Heart left ventricle (tissue), 16 donors: Measurements from ENCODE around the gene TPTE2. TPM values are rescaled to one million over a fixed set of nuclear protein-coding genes. Genes with fewer than 3 reads are reported as not detected.

Experiments
- ATAC-seq, 4 donors: fragments of 200-7000 bp; cut with Tn5 transposase; one replicate each; pipeline ENCODE4 v1.9.1; 2020 to 2022; ENCODE audit warnings: moderate library complexity in 4 of 4, mild to moderate bottlenecking in 3 of 4, moderate number of reproducible peaks in 1 of 4
- DNase-seq, 5 donors: peaks; one replicate each; pipeline ENCODE4 v3.0.0-alpha.2; 2020
- H3K27ac ChIP-seq, 12 donors: fragments of 200-600 bp; sonication (generic) in 4 of 12; one replicate each; pipeline versions ENCODE4 v1.5.0 to v1.8.0; 2016 to 2022; ENCODE audit warnings: mild to moderate bottlenecking in 2 of 12
- H3K27me3 ChIP-seq, 9 donors: fragments of 200-600 bp; sonication (generic) in 2 of 9; one replicate each; pipeline versions ENCODE4 v1.5.1 to v1.8.0; 2016 to 2022; ENCODE audit warnings: mild to moderate bottlenecking in 3 of 9
- H3K36me3 ChIP-seq, 9 donors: fragments of 200-600 bp; sonication (generic) in 2 of 9; one replicate each; pipeline versions ENCODE4 v1.5.0 to v1.8.0; 2018 to 2022; ENCODE audit warnings: mild to moderate bottlenecking in 2 of 9
- H3K4me1 ChIP-seq, 12 donors: fragments of 200-600 bp; sonication (generic) in 4 of 12; one replicate each; pipeline versions ENCODE4 v1.5.0 to v1.8.0; 2016 to 2022; ENCODE audit warnings: mild to moderate bottlenecking in 3 of 12
- H3K4me3 ChIP-seq, 12 donors: fragments of 200-600 bp; sonication (generic) in 4 of 12; one replicate each; pipeline versions ENCODE4 v1.5.0 to v1.8.0; 2017 to 2022; ENCODE audit warnings: mild to moderate bottlenecking in 9 of 12, moderate library complexity in 4 of 12
- H3K9me3 ChIP-seq, 12 donors: fragments of 200-600 bp; sonication (generic) in 4 of 12; one replicate each; pipeline versions ENCODE4 v1.5.0 to v1.8.0; 2016 to 2022; ENCODE audit warnings: mild to moderate bottlenecking in 1 of 12
- POLR2A ChIP-seq, 2 donors: fragments of 450-650 bp; IDR thresholded peaks; one replicate each; pipeline ENCODE4 v1.6.1; 2017; ENCODE audit warnings: antibody characterized with exemption in 2 of 2, mild to moderate bottlenecking in 2 of 2, moderate library complexity in 2 of 2
- WGBS, 4 donors: extraction: QIAGEN DNeasy Blood & Tissue Kit in 2 of 4; methylation state at CpG; one replicate each; pipeline versions ENCODE4 v1.1.5 to v1.1.7; 2013 to 2018; 5-methylcytosine and 5-hydroxymethylcytosine counted together
- intact Hi-C, 10 donors: fragments of 100-400 bp; cut with DNase I; formaldehyde crosslinking; loops; one replicate each; pipeline versions ENCODE4 v1.11.1 to v1.14.2; 2022
- polyA plus RNA-seq, 2 donors: library from polyadenylated mRNA; stranded (reverse); fragments of 200-250 nt; gene quantifications; one replicate each; pipeline ENCODE4 v1.2.3, GENCODE V29; 2013
- total RNA-seq, 9 donors: library from RNA; depleted of rRNA in 2 of 9; stranded (reverse); fragments of >200 nt in 2 of 9; fragmentation: NEBNext Ultra II Directional in 3 of 9; extraction: Animal tissue kit (Norgen Biotek cat#: 25700) in 3 of 9; gene quantifications; one replicate each; pipeline versions ENCODE4 v1.1.0 to v1.2.4, GENCODE V29; 2016 to 2023
- TF ChIP-seq, protein P1 (sequence below), 12 donors: fragments of 200-600 bp; sonication (generic) in 4 of 12; IDR thresholded peaks; one replicate each; pipeline versions ENCODE4 v1.5.0 to v1.8.0; 2018 to 2022; ENCODE audit warnings: antibody characterized with exemption in 12 of 12, mild to moderate bottlenecking in 5 of 12
- donor health status: ischemic (EF 13 %, LVEDD 7.1; RV severe dilation, severe dysfunction).
- donor health status: healthy with polysubstance abuse.
- donor health status: DM: no; HTN: yes; CAD: no.
- donor health status: DM: no; HTN: no; CAD: no.
- donor health status: ischemic (EF 25% LVEDD 6.9; RV normal size, moderate dysfunction).
- donor health status: ischemic (EF 25% LVEDD 5.7; RV mildly dilated, moderate dysfunction).
- donor health status: healthy.
- donor health status: DM: yes; HTN: yes; CAD: no.
- donor health status: ischemic (EF 35%, LVEDD 5.7; RV mildly dilated, moderate dysfunction).
- donor health status: nonischemic (EF 11% LVEDD 7.7; RV severe dilation, severe dysfunction).
- donor health status: DM: yes; HTN: yes; CAD: no.
- donor health status: PGD.
- donor health status: ischemic (EF 29% LVEDD 5.4; RV normal size, mild dysfunction).
- donor health status: nonischemic (EF 23%, LVEDD 6.1; RV moderate dilation, normal function).

The TPTE2 gene
- total and polyA plus RNA-seq, 11 donors: not detected

DNA sequence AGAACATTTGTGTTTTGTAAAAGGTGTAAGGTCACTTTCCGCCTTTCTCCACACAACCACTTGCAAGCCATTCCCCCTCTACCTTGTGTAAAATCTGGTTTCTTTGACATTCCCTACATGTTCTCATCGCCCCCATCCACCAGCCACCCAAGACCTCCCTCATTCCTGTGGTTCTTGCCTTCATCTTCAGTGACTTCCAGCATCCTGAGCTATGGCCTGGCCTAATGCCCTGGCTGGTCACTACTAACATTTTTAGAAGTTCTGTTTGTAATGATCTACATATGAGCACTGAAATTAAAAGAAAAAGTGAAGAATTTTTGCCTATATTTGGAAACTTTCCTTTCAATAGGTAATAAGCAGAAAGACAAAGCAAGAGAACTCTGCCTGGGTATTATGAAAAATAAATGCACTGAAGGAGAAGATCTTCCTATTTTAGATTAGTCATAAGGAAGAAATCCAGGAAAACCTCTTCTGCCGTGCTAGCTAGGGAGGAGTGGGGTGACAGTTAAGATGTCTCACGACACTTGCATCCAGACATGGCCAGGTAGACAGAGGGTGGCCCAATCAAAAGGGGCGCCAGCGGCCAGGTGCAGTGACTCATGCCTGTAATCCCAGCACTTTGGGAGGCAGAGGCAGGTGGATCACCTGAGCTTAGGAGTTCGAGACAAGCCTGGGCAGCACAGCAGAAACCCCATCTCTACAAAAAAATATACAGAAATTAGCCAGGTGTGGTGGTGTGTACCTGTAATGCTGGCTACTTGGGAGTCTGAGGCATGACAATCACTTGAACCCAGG, 44.0 kb upstream of the TPTE2 start:
- 85 to 95% (median 93%) methylated on average over 7 of the region's 7 CpGs for WGBS, 4 donors
- no peak for ATAC-seq

DNA sequence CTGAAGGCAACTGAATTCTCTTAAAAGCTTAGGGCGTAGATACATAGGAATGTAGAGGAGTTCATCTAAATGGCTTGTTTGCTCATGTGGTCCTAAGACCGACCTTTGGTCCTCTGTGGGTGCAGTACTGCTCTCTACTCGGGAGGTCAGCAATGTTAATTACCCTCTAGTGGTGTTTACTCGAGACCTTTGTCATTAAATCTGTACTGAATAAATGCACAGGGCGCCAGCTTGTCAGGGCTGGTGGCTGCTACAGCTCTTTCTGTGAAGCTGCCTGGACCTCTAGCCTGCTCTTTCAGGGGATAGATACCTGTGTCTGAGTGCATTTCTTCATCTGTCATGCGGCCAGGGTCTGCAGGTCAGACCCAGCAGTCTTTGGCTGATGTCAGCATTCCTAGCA, 43.0 kb upstream of the TPTE2 start:
- DNase-seq: no peak
- Histone ChIP-seq H3K27ac (no peak overlapping the region), H3K4me3 (no peak overlapping the region), H3K36me3 (no peaks in the 10 kb centered on the region), H3K9me3 (no peaks in the 10 kb centered on the region), H3K27me3 (peaks cover 0 to 27% (median 11%) of the 10 kb centered on the region in 9 donors), H3K4me1 (peaks cover 0 to 15% (median 5%) of the 10 kb centered on the region in 12 donors)
- TF ChIP-seq POLR2A (IDR thresholded peaks at IDR 0.05): no peak
- TF ChIP-seq, protein P1, sequence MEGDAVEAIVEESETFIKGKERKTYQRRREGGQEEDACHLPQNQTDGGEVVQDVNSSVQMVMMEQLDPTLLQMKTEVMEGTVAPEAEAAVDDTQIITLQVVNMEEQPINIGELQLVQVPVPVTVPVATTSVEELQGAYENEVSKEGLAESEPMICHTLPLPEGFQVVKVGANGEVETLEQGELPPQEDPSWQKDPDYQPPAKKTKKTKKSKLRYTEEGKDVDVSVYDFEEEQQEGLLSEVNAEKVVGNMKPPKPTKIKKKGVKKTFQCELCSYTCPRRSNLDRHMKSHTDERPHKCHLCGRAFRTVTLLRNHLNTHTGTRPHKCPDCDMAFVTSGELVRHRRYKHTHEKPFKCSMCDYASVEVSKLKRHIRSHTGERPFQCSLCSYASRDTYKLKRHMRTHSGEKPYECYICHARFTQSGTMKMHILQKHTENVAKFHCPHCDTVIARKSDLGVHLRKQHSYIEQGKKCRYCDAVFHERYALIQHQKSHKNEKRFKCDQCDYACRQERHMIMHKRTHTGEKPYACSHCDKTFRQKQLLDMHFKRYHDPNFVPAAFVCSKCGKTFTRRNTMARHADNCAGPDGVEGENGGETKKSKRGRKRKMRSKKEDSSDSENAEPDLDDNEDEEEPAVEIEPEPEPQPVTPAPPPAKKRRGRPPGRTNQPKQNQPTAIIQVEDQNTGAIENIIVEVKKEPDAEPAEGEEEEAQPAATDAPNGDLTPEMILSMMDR (IDR thresholded peaks at IDR 0.05): no peak
- no peak for ATAC-seq
- intact Hi-C loops: no loop called here
- 75 to 92% (median 83%) methylated on average over 6 of the region's 6 CpGs for WGBS, 4 donors

More for the DNA sequence above, 44.0 kb upstream of the TPTE2 start:
- H3K36me3 ChIP-seq: no peaks in the 10 kb centered on the region
- peak in 1 of 5 donors; percentile 3 for DNase-seq
- H3K4me1 ChIP-seq: peaks cover 0 to 15% (median 5%) of the 10 kb centered on the region in 12 donors
- peaks cover 0 to 27% (median 11%) of the 10 kb centered on the region in 9 donors for H3K27me3 ChIP-seq
- no peaks in the 10 kb centered on the region for H3K9me3 ChIP-seq
- TF ChIP-seq, protein P1 (IDR thresholded peaks at IDR 0.05): no peak
- TF ChIP-seq POLR2A (IDR thresholded peaks at IDR 0.05): no peak
- intact Hi-C loops: no loop called here
- no peak overlapping the region for H3K4me3 ChIP-seq
- no peak overlapping the region for H3K27ac ChIP-seq

DNA sequence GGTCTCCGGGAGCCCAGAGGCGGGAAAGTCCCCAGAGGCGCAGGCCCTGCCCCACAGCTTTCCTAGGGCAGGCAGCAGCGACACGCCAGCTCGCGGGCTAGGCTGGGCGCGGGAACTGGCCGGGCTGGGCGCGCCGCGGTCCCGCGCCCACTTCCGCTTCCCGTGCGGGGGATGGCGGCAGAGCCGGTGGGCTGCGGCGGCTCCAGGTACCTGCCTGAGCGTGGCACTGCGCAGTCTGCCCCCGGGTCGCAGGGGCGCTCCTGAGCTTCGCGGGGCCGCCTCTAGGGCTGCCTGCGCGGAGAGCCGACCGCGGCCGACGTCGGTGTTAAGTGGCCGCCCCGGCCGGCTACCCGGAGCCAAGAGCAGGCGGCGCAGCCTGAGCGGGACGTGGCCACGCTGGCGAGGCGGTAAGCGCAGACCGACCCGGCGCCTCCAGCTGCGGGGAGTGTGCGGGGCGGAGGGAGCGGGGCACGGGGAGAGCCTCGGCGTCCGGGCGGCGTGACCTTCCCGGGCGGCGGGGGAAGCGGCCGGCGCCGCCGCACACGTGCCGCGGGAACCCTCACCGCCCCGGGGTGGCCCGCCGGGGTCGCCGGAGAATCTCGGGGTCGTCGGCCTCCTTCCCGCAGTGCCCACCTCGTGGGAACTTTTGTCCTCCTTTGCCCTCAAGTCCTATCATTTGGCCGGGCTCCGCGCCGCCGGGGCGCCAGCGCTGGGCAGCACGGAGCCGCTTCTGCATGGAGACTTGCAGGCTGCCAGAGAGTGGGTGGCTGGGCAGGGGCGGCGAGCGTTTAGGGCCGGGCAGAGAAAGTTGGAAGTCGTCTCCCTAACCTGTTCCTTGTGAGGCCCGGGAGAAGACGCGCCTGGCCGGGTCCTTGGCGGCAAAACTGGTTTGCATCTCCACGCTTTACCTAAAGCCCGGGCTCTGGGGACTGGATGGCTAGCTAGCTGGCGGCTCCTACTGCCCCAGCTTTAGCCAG, 40.7 kb upstream of the TPTE2 start:
- intact Hi-C loops: no loop called here
- peak; percentile 20 to 70 (median 36) for DNase-seq

More for the DNA sequence above, 40.7 kb upstream of the TPTE2 start:
- H3K4me1 ChIP-seq: peaks cover 0 to 15% (median 5%) of the 10 kb centered on the region in 12 donors
- peak in 3 of 4 donors; percentile 71 to 94 (median 89) for ATAC-seq
- WGBS, 4 donors: 1 to 4% (median 2%) methylated on average over 47 to 108 of the region's 108 CpGs
- H3K27ac ChIP-seq: peak overlapping the region in 5 of 12 donors; percentile 15 to 52 (median 28)
- no peaks in the 10 kb centered on the region for H3K36me3 ChIP-seq
- TF ChIP-seq POLR2A (IDR thresholded peaks at IDR 0.05): no peak
- TF ChIP-seq, protein P1 (IDR thresholded peaks at IDR 0.05): peak in 4 of 12 donors; percentile 14 to 34 (median 27)
- H3K27me3 ChIP-seq: peaks cover 0 to 37% (median 11%) of the 10 kb centered on the region in 9 donors
- H3K9me3 ChIP-seq: no peaks in the 10 kb centered on the region
- peak overlapping the region; percentile 39 to 67 (median 57) for H3K4me3 ChIP-seq
